Cardiac muscle cell (in vitro differentiated cells and primary cell): ENCODE data around the gene CKB. TPM values are rescaled to one million over a fixed set of nuclear protein-coding genes. Genes with fewer than 3 reads are reported as not detected.

Source experiments
- DNase-seq, 2 donors: peaks; one replicate each; pipeline versions ENCODE4 v3.0.0 to v3.0.0-alpha.2; 2010 to 2017; ENCODE audit warnings: low read depth in 1 of 2, low spot score in 1 of 2
- H3K27ac ChIP-seq: fragments of 200-600 bp; sonication (generic); 2 replicates; pipeline ENCODE4 v1.5.1; 2016
- H3K27me3 ChIP-seq: fragments of 200-600 bp; sonication (generic); 2 replicates; pipeline ENCODE4 v1.6.0; 2016; ENCODE audit warnings: control low read depth
- H3K36me3 ChIP-seq: fragments of 200-600 bp; sonication (generic); 2 replicates; pipeline ENCODE4 v1.5.1; 2016; ENCODE audit warnings: control low read depth
- H3K4me1 ChIP-seq: fragments of 200-600 bp; sonication (generic); 2 replicates; pipeline ENCODE4 v1.8.1; 2017; ENCODE audit warnings: low read depth, mild to moderate bottlenecking, mixed run types
- H3K4me3 ChIP-seq: fragments of 200-600 bp; sonication (generic); 2 replicates; pipeline ENCODE4 v1.5.1; 2016; ENCODE audit warnings: mild to moderate bottlenecking
- H3K9me3 ChIP-seq: fragments of 200-600 bp; sonication (generic); 2 replicates; pipeline ENCODE4 v1.5.1; 2017; ENCODE audit warnings: low read depth, mild to moderate bottlenecking, control low read depth
- CTCF ChIP-seq: IDR thresholded peaks from 2 replicates; pipeline ENCODE4 v1.5.1; 2012; ENCODE audit warnings: low read depth, mild to moderate bottlenecking, low read length
- polyA plus RNA-seq: library from polyadenylated mRNA; unstranded; fragments of >200 nt; fragmentation: Nextera tagmentation; extraction: Ambion mirVana; gene quantifications from 2 replicates; pipeline ENCODE4 v1.2.1, GENCODE V29; 2016
- total RNA-seq: library from RNA; depleted of rRNA; stranded (reverse); fragments of >200 nt; gene quantifications from 2 replicates; pipeline ENCODE4 v1.2.3, GENCODE V29; 2016

CKB gene
- total and polyA plus RNA-seq, 2 experiments from 2014 or later, result 169 to 327 TPM

GRCh38 chr14:103476065-103476464 is 46.6 kb downstream of the CKB start:
- Histone ChIP-seq H3K27ac (no peak overlapping the region), H3K4me1 (no peaks in the 10 kb centered on the region), H3K36me3 (peaks cover 56% of the 10 kb centered on the region), H3K9me3 (no peaks in the 10 kb centered on the region), H3K27me3 (no peaks in the 10 kb centered on the region), H3K4me3 (no peak overlapping the region)
- DNase-seq, result no peak
- no peak for TF ChIP-seq CTCF

GRCh38 chr14:103474893-103475292 is 47.7 kb downstream of the CKB start:
- TF ChIP-seq CTCF, result no peak
- Histone ChIP-seq H3K9me3 (no peaks in the 10 kb centered on the region), H3K4me3 (no peak overlapping the region), H3K36me3 (peaks cover 54% of the 10 kb centered on the region), H3K27me3 (no peaks in the 10 kb centered on the region), H3K27ac (no peak overlapping the region), H3K4me1 (no peaks in the 10 kb centered on the region)
- no peak for DNase-seq

- H3K36me3 ChIP-seq, result peaks cover 54% of the 10 kb centered on the region
- H3K27me3 ChIP-seq, result no peaks in the 10 kb centered on the region
- DNase-seq, result no peak
- no peaks in the 10 kb centered on the region for H3K4me1 ChIP-seq
- no peak overlapping the region for H3K27ac ChIP-seq
- no peak for TF ChIP-seq CTCF
- no peak overlapping the region for H3K4me3 ChIP-seq
- no peaks in the 10 kb centered on the region for H3K9me3 ChIP-seq
These were observed 49.7 kb downstream of the CKB start for GRCh38 chr14:103472939-103473338.

Other genes with a start within 250 kb of the CKB start
- 132 and 149 TPM in 2 replicates for gene EIF5, start 188.6 kb downstream of the CKB start, total RNA-seq
- gene EIF5, start 188.6 kb downstream of the CKB start, polyA plus RNA-seq, result 318 and 441 TPM in 2 replicates
- 69.4 and 88.3 TPM in 2 replicates for gene MARK3, start 137.4 kb downstream of the CKB start, total RNA-seq
- 72.9 and 97.4 TPM in 2 replicates for gene MARK3, start 137.4 kb downstream of the CKB start, polyA plus RNA-seq
- gene TRMT61A, start 6.4 kb upstream of the CKB start, total RNA-seq, result 5.7 and 7.5 TPM in 2 replicates
- gene TRMT61A, start 6.4 kb upstream of the CKB start, polyA plus RNA-seq, result 5.6 and 7.4 TPM in 2 replicates
- gene BAG5, start 39.8 kb upstream of the CKB start, total RNA-seq, result 17.4 and 17.6 TPM in 2 replicates
- 17.6 and 19.6 TPM in 2 replicates for gene BAG5, start 39.8 kb upstream of the CKB start, polyA plus RNA-seq
- gene COA8, start 40.1 kb upstream of the CKB start, total RNA-seq, result 31.3 and 33.8 TPM in 2 replicates
- 68.2 and 69.3 TPM in 2 replicates for gene COA8, start 40.1 kb upstream of the CKB start, polyA plus RNA-seq
- 252 and 365 TPM in 2 replicates for gene KLC1, start 106.4 kb upstream of the CKB start, total RNA-seq
- 167 and 190 TPM in 2 replicates for gene KLC1, start 106.4 kb upstream of the CKB start, polyA plus RNA-seq
- 19.1 and 27.5 TPM in 2 replicates for gene XRCC3, start 192.6 kb upstream of the CKB start, total RNA-seq
- gene XRCC3, start 192.6 kb upstream of the CKB start, polyA plus RNA-seq, result 12.1 and 15.8 TPM in 2 replicates
- 118 and 135 TPM in 2 replicates for gene ZFYVE21, start 193.0 kb upstream of the CKB start, total RNA-seq
- 120 and 127 TPM in 2 replicates for gene ZFYVE21, start 193.0 kb upstream of the CKB start, polyA plus RNA-seq